HCT116 (cell line): ENCODE data around the gene ARL11. TPM values are rescaled to one million over a fixed set of nuclear protein-coding genes. Genes with fewer than 3 reads are reported as not detected.

Source experiments
- ATAC-seq: fragments of 200-7000 bp; cut with Tn5 transposase; 2 replicates; pipeline ENCODE4 v1.9.1; 2020; ENCODE audit warnings: mild to moderate bottlenecking, moderate library complexity
- BruUV-seq: library from RNA; stranded (reverse); fragments of 400-500 nt; replicated peaks from 2 replicates; lab custom pipeline; 2021; lab: Mats Ljungman, UMichigan
- CTCF ChIA-PET: fragments of 300-600 bp; sonication (Branson Sonifier 250); formaldehyde crosslinking; loops from one replicate; lab custom pipeline; 2021; ENCODE audit warnings: antibody characterized with exemption; lab: Charles Lee
- POLR2A ChIA-PET: fragments of 300-600, 350-600 bp; sonication (Branson Sonifier 250); formaldehyde crosslinking; loops from one replicate; lab custom pipeline; 2021; ENCODE audit warnings: antibody characterized with exemption; lab: Charles Lee
- RAD21 ChIA-PET, 2 experiments: fragments of 300-600 bp; sonication (Branson Sonifier 250); formaldehyde crosslinking; loops; one replicate each; lab custom pipeline; 2023; ENCODE audit warnings: low total read pairs in 2 of 2; ENCODE audit not compliant: uncharacterized antibody in 2 of 2, unreplicated experiment in 2 of 2, low non-redundant PET in 1 of 2; lab: Charles Lee
- DNase-seq: peaks from one replicate; pipeline ENCODE4 v3.0.0-alpha.2; 2010; ENCODE audit warnings: low read depth, low spot score
- H2AFZ ChIP-seq: fragments of 200-600 bp; shearing (Covaris generic), sonication (generic); 2 replicates; pipeline ENCODE4 v1.6.1; 2017; ENCODE audit warnings: low read depth, mixed run types, mixed read lengths, antibody characterized with exemption, low read length; ENCODE audit not compliant: poor library complexity, severe bottlenecking
- H3K27ac ChIP-seq: 2 replicates; pipeline ENCODE4 v1.5.1; 2012; ENCODE audit warnings: low read depth, low read length
- H3K27me3 ChIP-seq: fragments of 200-600 bp; sonication (generic); 2 replicates; pipeline ENCODE4 v1.6.1; 2016; ENCODE audit warnings: mixed run types, low read length, mixed read lengths; ENCODE audit not compliant: insufficient read depth
- H3K36me3 ChIP-seq, 2 experiments: fragments of 200-500 bp in 1 of 2; fragments of 200-600 bp in 1 of 2; sonication (Bioruptor generic) in 1 of 2; sonication (generic) in 1 of 2; 2 replicates each; pipeline versions ENCODE4 v1.5.1 to v1.6.1; 2014 to 2016; ENCODE audit warnings: low read length in 2 of 2, inconsistent platforms in 1 of 2, mixed read lengths in 1 of 2, mixed run types in 1 of 2; ENCODE audit not compliant: insufficient read depth in 2 of 2, control insufficient read depth in 1 of 2
- H3K4me1 ChIP-seq, 2 experiments: fragments of 200-600 bp in 1 of 2; sonication (generic) in 1 of 2; 2 replicates each; pipeline versions ENCODE4 v1.5.1 to v1.6.1; 2012 to 2017; ENCODE audit warnings: low read length in 2 of 2, inconsistent platforms in 1 of 2, mild to moderate bottlenecking in 1 of 2, mixed read lengths in 1 of 2, mixed run types in 1 of 2, moderate library complexity in 1 of 2; ENCODE audit not compliant: insufficient read depth in 2 of 2, control insufficient read depth in 1 of 2
- H3K4me2 ChIP-seq: fragments of 200-600 bp; sonication (generic); 2 replicates; pipeline ENCODE4 v1.6.1; 2017; ENCODE audit warnings: mixed run types, low read length, mixed read lengths
- H3K4me3 ChIP-seq, 2 experiments: fragments of 200-600 bp in 1 of 2; sonication (generic) in 1 of 2; replicated peaks in 1 of 2; 2 replicates each; pipeline ENCODE4 v1.5.1; 2011 to 2016; ENCODE audit warnings: low read length in 2 of 2, control low read depth in 1 of 2, low read depth in 1 of 2, mild to moderate bottlenecking in 1 of 2, mixed read lengths in 1 of 2, mixed run types in 1 of 2
- H3K79me2 ChIP-seq: fragments of 200-600 bp; sonication (generic); 2 replicates; pipeline ENCODE4 v1.6.1; 2017; ENCODE audit warnings: mild to moderate bottlenecking, mixed run types, low read length, moderate library complexity, mixed read lengths; ENCODE audit not compliant: insufficient read depth
- H3K9ac ChIP-seq: fragments of 200-600 bp; sonication (generic); 2 replicates; pipeline ENCODE4 v1.6.1; 2016; ENCODE audit warnings: low read length, mixed read lengths
- H3K9me2 ChIP-seq: fragments of 200-600 bp; sonication (generic), shearing (Covaris generic); 2 replicates; pipeline ENCODE4 v1.6.1; 2017; ENCODE audit warnings: mixed run types, mild to moderate bottlenecking, moderate library complexity; ENCODE audit not compliant: insufficient read depth
- H3K9me3 ChIP-seq, 2 experiments: fragments of 200-500 bp in 1 of 2; fragments of 200-600 bp in 1 of 2; sonication (Bioruptor generic) in 1 of 2; sonication (generic) in 1 of 2; 2 replicates each; pipeline ENCODE4 v1.6.1; 2014 to 2017; ENCODE audit warnings: low read length in 2 of 2, mixed read lengths in 2 of 2, inconsistent platforms in 1 of 2, low read depth in 1 of 2, mild to moderate bottlenecking in 1 of 2, mixed run types in 1 of 2, moderate library complexity in 1 of 2; ENCODE audit not compliant: control insufficient read depth in 1 of 2, insufficient read depth in 1 of 2
- H4K20me1 ChIP-seq: fragments of 200-600 bp; sonication (generic), shearing (Covaris generic); 2 replicates; pipeline ENCODE4 v1.6.1; 2017; ENCODE audit warnings: mixed run types, mild to moderate bottlenecking, moderate library complexity; ENCODE audit not compliant: insufficient read depth
- CBX3 ChIP-seq: IDR thresholded peaks from 2 replicates; pipeline ENCODE4 v1.6.1; 2012; ENCODE audit warnings: low read depth
- CTCF ChIP-seq, 3 experiments: fragments of 200-600 bp in 1 of 3; sonication (generic) in 1 of 3; IDR thresholded peaks in 2 of 3; conservative IDR thresholded peaks in 1 of 3; 2 replicates each; pipeline ENCODE4 v1.5.1; 2012 to 2017; ENCODE audit warnings: low read depth in 2 of 3, low read length in 2 of 3, antibody characterized with exemption in 1 of 3, borderline replicate concordance in 1 of 3, control low read depth in 1 of 3, mild to moderate bottlenecking in 1 of 3, mixed read lengths in 1 of 3, mixed run types in 1 of 3, moderate library complexity in 1 of 3; ENCODE audit not compliant: insufficient read depth in 1 of 3
- EGR1 ChIP-seq: IDR thresholded peaks from 2 replicates; pipeline ENCODE4 v1.6.1; 2012; ENCODE audit warnings: low read depth
- EZH2 ChIP-seq: fragments of 200-600 bp; sonication (generic); IDR thresholded peaks from 2 replicates; pipeline ENCODE4 v1.6.1; 2017; ENCODE audit warnings: antibody characterized with exemption, mixed run types
- EZH2phosphoT487 ChIP-seq: fragments of 200-600 bp; IDR thresholded peaks from 2 replicates; pipeline ENCODE4 v1.6.1; 2018; ENCODE audit warnings: antibody characterized with exemption, borderline replicate concordance
- FOSL1 ChIP-seq: IDR thresholded peaks from 2 replicates; pipeline ENCODE4 v1.6.1; 2012; ENCODE audit warnings: low read depth
- JUND ChIP-seq: IDR thresholded peaks from 2 replicates; pipeline ENCODE4 v1.6.1; 2012
- MAX ChIP-seq: IDR thresholded peaks from 2 replicates; pipeline ENCODE4 v1.6.1; 2012
- POLR2AphosphoS5 ChIP-seq: IDR thresholded peaks from 2 replicates; pipeline ENCODE4 v1.6.1; 2011; ENCODE audit warnings: mild to moderate bottlenecking, low read depth, low read length, moderate library complexity
- RAD21 ChIP-seq: IDR thresholded peaks from 2 replicates; pipeline ENCODE4 v1.6.1; 2012; ENCODE audit warnings: low read depth, mild to moderate bottlenecking
- SP1 ChIP-seq: IDR thresholded peaks from 2 replicates; pipeline ENCODE4 v1.6.1; 2012; ENCODE audit warnings: low read depth
- YY1 ChIP-seq: IDR thresholded peaks from 2 replicates; pipeline ENCODE4 v1.6.1; 2011; ENCODE audit warnings: low read length, low read depth, moderate library complexity, mild to moderate bottlenecking; ENCODE audit not compliant: insufficient replicate concordance; ENCODE audit errors: extremely low read depth
- ZBTB33 ChIP-seq: IDR thresholded peaks from 2 replicates; pipeline ENCODE4 v1.6.1; 2011; ENCODE audit warnings: mild to moderate bottlenecking, low read length, moderate library complexity; ENCODE audit not compliant: insufficient replicate concordance; ENCODE audit errors: extremely low read depth
- ZFX ChIP-seq: fragments of 450-650 bp; IDR thresholded peaks from 2 replicates; pipeline ENCODE4 v1.6.1; 2017
- ZNF274 ChIP-seq: fragments of 200-500 bp; sonication (Bioruptor generic); IDR thresholded peaks from 2 replicates; pipeline ENCODE4 v1.6.1; 2014; ENCODE audit warnings: mild to moderate bottlenecking, low read depth, low read length, inconsistent platforms
- intact Hi-C: fragments of 100-400 bp; cut with micrococcal nuclease; formaldehyde crosslinking; loops from 2 replicates; pipeline ENCODE4 v1.10.0; 2022
- total RNA-seq: library from RNA; stranded (reverse); gene quantifications from one replicate; pipeline ENCODE4 v1.2.1, GENCODE V29; 2021; ENCODE audit not compliant: unreplicated experiment

The ARL11 gene
- total RNA-seq, 1 experiment from 2014 or later = not detected

GRCh38 chr13:49629196-49629938 is 1.1 kb downstream of the ARL11 start:
- H3K9me3 ChIP-seq = no peaks in the 10 kb centered on the region
- ATAC-seq (no peak), DNase-seq (no peak)
- H3K9me2 ChIP-seq = no peaks in the 10 kb centered on the region
- H3K36me3 ChIP-seq = no peaks in the 10 kb centered on the region
- BruUV-seq = no TSS peak
- no peaks in the 10 kb centered on the region for H3K79me2 ChIP-seq
- peaks cover 0 to 12% of the 10 kb centered on the region in 2 experiments; a peak in 1 of 4 replicates for H3K4me1 ChIP-seq
- no peak overlapping the region for H3K27ac ChIP-seq
- RAD21 ChIA-PET = interaction anchor here in 1 of 2 experiments (0.6 kb wide), 1 partner anchor 1521 kb away, joined by 3 read pairs; no protein-coding TSS in a partner anchor
- no peaks in the 10 kb centered on the region for H4K20me1 ChIP-seq
- intact Hi-C loops = no loop called here
- POLR2A ChIA-PET = no interaction called here
- CTCF ChIA-PET = no interaction called here
- no peak overlapping the region for H2AFZ ChIP-seq
- no peak overlapping the region for H3K4me2 ChIP-seq
- H3K9ac ChIP-seq = no peak overlapping the region
- no peak for TF ChIP-seq ZNF274
- no peak for TF ChIP-seq YY1
- TF ChIP-seq SP1 = no peak
- TF ChIP-seq EZH2phosphoT487 = no peak
- TF ChIP-seq ZFX = no peak
- TF ChIP-seq JUND = no peak
- TF ChIP-seq FOSL1 = no peak
- TF ChIP-seq, all 23 proteins: peak for 0
- Histone ChIP-seq H3K27me3 (no peaks in the 10 kb centered on the region), H3K4me3 (no peak overlapping the region)

GRCh38 chr13:49629947-49630346 is 1.6 kb downstream of the ARL11 start:
- ChIA-PET CTCF (no interaction called here), RAD21 (interaction anchor here in 1 of 2 experiments (0.6 kb wide), 1 partner anchor 1521 kb away, joined by 3 read pairs; no protein-coding TSS in a partner anchor), POLR2A (no interaction called here)
- Histone ChIP-seq H3K4me1 (peaks cover 0 to 12% of the 10 kb centered on the region in 2 experiments; a peak in 1 of 4 replicates), H3K27ac (no peak overlapping the region), H3K4me3 (no peak overlapping the region), H4K20me1 (no peaks in the 10 kb centered on the region), H3K9me3 (no peaks in the 10 kb centered on the region), H3K36me3 (no peaks in the 10 kb centered on the region), H3K9me2 (no peaks in the 10 kb centered on the region), H2AFZ (no peak overlapping the region), H3K4me2 (no peak overlapping the region), H3K27me3 (no peaks in the 10 kb centered on the region), H3K79me2 (no peaks in the 10 kb centered on the region), H3K9ac (no peak overlapping the region)
- intact Hi-C loops = no loop called here
- DNase-seq = no peak
- BruUV-seq = no TSS peak
- ATAC-seq = no peak
- no peak for TF ChIP-seq EGR1
- TF ChIP-seq CTCF (IDR thresholded peaks at IDR 0.05 in 2 of 3, conservative IDR thresholded peaks at IDR 0.05 in 1 of 3; ENCODE audit: borderline replicate concordance in 1 of 3, insufficient read depth in 1 of 3, low read depth in 2 of 3, low read length in 2 of 3) = no peak
- no peak for TF ChIP-seq ZBTB33
- TF ChIP-seq CBX3 = no peak
- TF ChIP-seq MAX = no peak
- TF ChIP-seq EZH2phosphoT487 = no peak
- TF ChIP-seq SP1 = no peak
- TF ChIP-seq YY1 = no peak
- no peak for TF ChIP-seq EZH2
- no peak for TF ChIP-seq POLR2AphosphoS5
- TF ChIP-seq RAD21 = no peak
